Naive thymus-derived CD8-positive, alpha-beta T cell (primary cell): ENCODE data around the gene SEMA6B. TPM values are rescaled to one million over a fixed set of nuclear protein-coding genes. Genes with fewer than 3 reads are reported as not detected.
"Not testable (repeated sequence)": the region's sequence is repeated elsewhere in the genome, so short reads cannot be mapped to it uniquely, and the experiment has no call there.

Experiments used
- ATAC-seq, 2 donors: fragments of 150-1000 bp; cut with Tn5 transposase in 1 of 2; sonication (Bioruptor Pico), chemical (Tn5 transposase) in 1 of 2; 1 replicate in 1 of 2; 2 replicates in 1 of 2; pipeline ENCODE4 v1.10.0; 2021; ENCODE audit warnings: mild to moderate bottlenecking in 2 of 2, moderate library complexity in 2 of 2
- POLR2A ChIA-PET: fragments of 350-600 bp; sonication (Branson Sonifier 250); formaldehyde crosslinking; loops from one replicate; lab custom pipeline; 2021; ENCODE audit warnings: antibody characterized with exemption; lab: Charles Lee
- DNase-seq, 10 donors: peaks; one replicate each; pipeline versions ENCODE4 v3.0.0 to v3.0.0-alpha.2; 2020 to 2022
- H3K27ac Mint-ChIP-seq, 10 donors: one replicate each; pipeline ENCODE4 v1.8.0; 2020 to 2022; ENCODE audit warnings: mild to moderate bottlenecking in 10 of 10, mixed read lengths in 10 of 10, moderate library complexity in 4 of 10, inconsistent platforms in 1 of 10
- H3K27me3 Mint-ChIP-seq, 5 donors: one replicate each; pipeline ENCODE4 v1.8.0; 2021 to 2022; ENCODE audit warnings: mixed read lengths in 5 of 5
- H3K36me3 Mint-ChIP-seq, 3 donors: one replicate each; pipeline ENCODE4 v1.8.0; 2020 to 2022; ENCODE audit warnings: mixed read lengths in 3 of 3, mild to moderate bottlenecking in 2 of 3, inconsistent platforms in 1 of 3
- H3K4me1 Mint-ChIP-seq, 4 donors: one replicate each; pipeline ENCODE4 v1.8.0; 2021 to 2022; ENCODE audit warnings: mixed read lengths in 4 of 4
- H3K4me3 Mint-ChIP-seq, 10 donors: one replicate each; pipeline ENCODE4 v1.8.0; 2020 to 2022; ENCODE audit warnings: mild to moderate bottlenecking in 10 of 10, mixed read lengths in 10 of 10, moderate library complexity in 6 of 10, inconsistent platforms in 1 of 10
- H3K9me3 Mint-ChIP-seq, 9 donors: one replicate each; pipeline ENCODE4 v1.8.0; 2020 to 2022; ENCODE audit warnings: mixed read lengths in 9 of 9, mild to moderate bottlenecking in 3 of 9, inconsistent platforms in 1 of 9, moderate library complexity in 1 of 9
- polyA plus RNA-seq, 3 donors: library from polyadenylated mRNA; unstranded; fragments of 300-500 nt; fragmentation: Illumina TruSeq; gene quantifications; one replicate each; pipeline ENCODE4 v1.2.3, GENCODE V29; 2021
- total RNA-seq, 8 experiments: library from RNA in 2 of 8; stranded (reverse) in 2 of 8; gene quantifications; one replicate each; pipeline ENCODE4 v1.2.3 and lab custom pipeline; 2021 to 2026

The SEMA6B gene
- total and polyA plus RNA-seq, 5 experiments from 2014 or later: 0.60 to 0.68 TPM; not detected in 3

- Mint-ChIP-seq H3K4me1 (peaks cover 7 to 16% (median 14%) of the 10 kb centered on the region in 4 donors), H3K4me3 (no peak overlapping the region), H3K27ac (no peak overlapping the region), H3K36me3 (no peaks in the 10 kb centered on the region), H3K27me3 (peaks cover 3 to 34% (median 8%) of the 10 kb centered on the region in 5 donors), H3K9me3 (peaks cover 0 to 2% (median 0%) of the 10 kb centered on the region in 9 donors)
- POLR2A ChIA-PET: interaction anchor here (0.6 kb wide), 1 partner anchor 388 kb away, joined by 5 read pairs; no protein-coding TSS in a partner anchor
- ATAC-seq: no peak
- DNase-seq: no peak
These were observed 20.9 kb downstream of the SEMA6B start for GRCh38 chr19:4538601-4538954.

- Mint-ChIP-seq H3K4me1 (peaks cover 7 to 16% (median 14%) of the 10 kb centered on the region in 4 donors), H3K9me3 (peaks cover 0 to 2% (median 0%) of the 10 kb centered on the region in 9 donors), H3K36me3 (no peaks in the 10 kb centered on the region), H3K4me3 (no peak overlapping the region), H3K27ac (peak overlapping the region in 1 of 10 donors; percentile 18), H3K27me3 (peaks cover 3 to 38% (median 12%) of the 10 kb centered on the region in 5 donors)
- DNase-seq: no peak
- ATAC-seq: no peak
- POLR2A ChIA-PET: interaction anchor here (0.6 kb wide), 1 partner anchor 389 kb away, joined by 5 read pairs; no protein-coding TSS in a partner anchor
These were observed 21.4 kb downstream of the SEMA6B start for GRCh38 chr19:4537953-4538600.

GRCh38 chr19:4536798-4537197, 22.7 kb downstream of the SEMA6B start:
- Mint-ChIP-seq H3K4me3 (no peak overlapping the region), H3K9me3 (peaks cover 0 to 2% (median 0%) of the 10 kb centered on the region in 9 donors), H3K36me3 (no peaks in the 10 kb centered on the region), H3K27me3 (peaks cover 3 to 35% (median 12%) of the 10 kb centered on the region in 5 donors), H3K4me1 (peaks cover 7 to 16% (median 14%) of the 10 kb centered on the region in 4 donors), H3K27ac (no peak overlapping the region)
- ATAC-seq (no peak), DNase-seq (no peak)
- POLR2A ChIA-PET: no interaction called here

GRCh38 chr19:4534836-4535658, 24.4 kb downstream of the SEMA6B start, which contains the start of gene PLIN5:
PLIN5 (minus strand) TSS chr19:4535224; CDS start chr19:4534074, 1,150 bp downstream.
- DNase-seq: peak in 9 of 10 donors; percentile 32 to 83 (median 54)
- peaks cover 4 to 12% (median 7%) of the 10 kb centered on the region in 4 donors for H3K4me1 Mint-ChIP-seq
- H3K36me3 Mint-ChIP-seq: no peaks in the 10 kb centered on the region
- POLR2A ChIA-PET: interaction anchor here (0.8 to 1.0 kb wide), 2 partner anchors 10 kb away, joined by 3 read pairs; no protein-coding TSS in a partner anchor
- peak; percentile 89 to 90 for ATAC-seq
- H3K27me3 Mint-ChIP-seq: peaks cover 3 to 35% (median 11%) of the 10 kb centered on the region in 5 donors
- no peaks in the 10 kb centered on the region for H3K9me3 Mint-ChIP-seq
- H3K27ac Mint-ChIP-seq: peak within 1 kb of the TSS in 2 of 10 donors; percentile 37 to 43
- peak within 1 kb of the TSS in 8 of 10 donors; percentile 33 to 74 (median 52) for H3K4me3 Mint-ChIP-seq

- peaks cover under 1 to 25% (median 3%) of the 10 kb centered on the region in 5 donors for H3K27me3 Mint-ChIP-seq
- ATAC-seq (no peak), DNase-seq (no peak)
- POLR2A ChIA-PET: interaction anchor here (1.0 kb wide), 1 partner anchor 9 kb away, joined by 3 read pairs; no protein-coding TSS in a partner anchor
- H3K4me1 Mint-ChIP-seq: peaks cover 2 to 9% (median 6%) of the 10 kb centered on the region in 4 donors
- no peaks in the 10 kb centered on the region for H3K9me3 Mint-ChIP-seq
- peak overlapping the region in 1 of 10 donors; percentile 53 for H3K27ac Mint-ChIP-seq
- no peaks in the 10 kb centered on the region for H3K36me3 Mint-ChIP-seq
- H3K4me3 Mint-ChIP-seq: no peak overlapping the region
These were observed 25.6 kb downstream of the SEMA6B start for GRCh38 chr19:4533835-4534424.

GRCh38 chr19:4533334-4533733, 26.1 kb downstream of the SEMA6B start:
- no peak overlapping the region for H3K27ac Mint-ChIP-seq

GRCh38 chr19:4531562-4532165, 27.8 kb downstream of the SEMA6B start:
- Mint-ChIP-seq H3K36me3 (no peaks in the 10 kb centered on the region), H3K9me3 (no peaks in the 10 kb centered on the region), H3K27me3 (peaks cover 0 to 11% (median 3%) of the 10 kb centered on the region in 5 donors), H3K4me3 (no peak overlapping the region), H3K27ac (peak overlapping the region in 1 of 10 donors; percentile 59), H3K4me1 (peaks cover 2 to 9% (median 6%) of the 10 kb centered on the region in 4 donors)
- POLR2A ChIA-PET: no interaction called here
- DNase-seq (no peak), ATAC-seq (no peak)

More at GRCh38 chr19:4533334-4533733, 26.1 kb downstream of the SEMA6B start:
- peaks cover 0 to 21% (median 3%) of the 10 kb centered on the region in 5 donors for H3K27me3 Mint-ChIP-seq
- DNase-seq (no peak), ATAC-seq (no peak)
- POLR2A ChIA-PET: no interaction called here
- H3K36me3 Mint-ChIP-seq: no peaks in the 10 kb centered on the region
- no peaks in the 10 kb centered on the region for H3K9me3 Mint-ChIP-seq
- H3K4me3 Mint-ChIP-seq: no peak overlapping the region
- H3K4me1 Mint-ChIP-seq: peaks cover 2 to 9% (median 6%) of the 10 kb centered on the region in 4 donors

- Mint-ChIP-seq H3K4me1 (peaks cover 0 to 3% (median 0%) of the 10 kb centered on the region in 4 donors), H3K9me3 (no peaks in the 10 kb centered on the region), H3K27me3 (peaks cover 0 to 7% (median 3%) of the 10 kb centered on the region in 5 donors), H3K4me3 (peak overlapping the region in 1 of 10 donors; percentile 52), H3K36me3 (no peaks in the 10 kb centered on the region), H3K27ac (no peak overlapping the region)
- POLR2A ChIA-PET: no interaction called here
- DNase-seq: no peak
- ATAC-seq: no peak
These were observed 29.5 kb downstream of the SEMA6B start for GRCh38 chr19:4529924-4530522.

- POLR2A ChIA-PET: no interaction called here
- Mint-ChIP-seq H3K9me3 (no peaks in the 10 kb centered on the region), H3K27ac (no peak overlapping the region), H3K4me3 (no peak overlapping the region), H3K4me1 (no peaks in the 10 kb centered on the region), H3K27me3 (peaks cover 0 to 5% (median 3%) of the 10 kb centered on the region in 5 donors), H3K36me3 (no peaks in the 10 kb centered on the region)
- no peak for ATAC-seq
- no peak for DNase-seq
These were observed 30.6 kb downstream of the SEMA6B start for GRCh38 chr19:4528843-4529242.

- POLR2A ChIA-PET, H3K36me3 Mint-ChIP-seq: not testable (repeated sequence)
These were observed 32.1 kb downstream of the SEMA6B start for GRCh38 chr19:4527377-4527776.

GRCh38 chr19:4525563-4526002, 33.9 kb downstream of the SEMA6B start:
- Mint-ChIP-seq H3K36me3 (no peaks in the 10 kb centered on the region), H3K27ac (no peak overlapping the region), H3K9me3 (no peaks in the 10 kb centered on the region), H3K4me3 (no peak overlapping the region), H3K4me1 (no peaks in the 10 kb centered on the region), H3K27me3 (peaks cover 0 to 11% (median 0%) of the 10 kb centered on the region in 5 donors)
- ATAC-seq (no peak), DNase-seq (no peak)
- POLR2A ChIA-PET: interaction anchor here (1.0 to 1.4 kb wide), 3 partner anchors 9 to 258 kb away, joined by 3 to 6 read pairs (median 3); partner anchors contain the start of gene PLIN5

More at GRCh38 chr19:4527377-4527776, 32.1 kb downstream of the SEMA6B start:
- not testable (repeated sequence) for H3K9me3 Mint-ChIP-seq, DNase-seq, ATAC-seq, H3K27me3 Mint-ChIP-seq, H3K27ac Mint-ChIP-seq, H3K4me3 Mint-ChIP-seq, H3K4me1 Mint-ChIP-seq
